AG04450 (cell line): ENCODE measurements around the gene F10. TPM values are rescaled to one million over a fixed set of nuclear protein-coding genes. Genes with fewer than 3 reads are reported as not detected.

ENCODE experiments used
- CTCF ChIA-PET: fragments of 300-600, 350-600 bp; formaldehyde crosslinking; extraction: SDS; loops from one replicate; lab custom pipeline; 2022; ENCODE audit warnings: antibody characterized with exemption, inconsistent platforms; lab: Charles Lee
- POLR2A ChIA-PET: fragments of 350-600 bp; formaldehyde crosslinking; extraction: SDS; loops from one replicate; lab custom pipeline; 2021; ENCODE audit warnings: antibody characterized with exemption, inconsistent platforms; lab: Yijun Ruan, JAX
- DNase-seq: peaks from one replicate; pipeline ENCODE4 v3.0.0-alpha.2; 2011; ENCODE audit warnings: low read depth, low spot score
- H3K27ac ChIP-seq: one replicate; pipeline ENCODE4 v1.5.1; 2012; ENCODE audit warnings: low read depth, low read length, control low read depth
- H3K27me3 ChIP-seq: one replicate; pipeline ENCODE4 v1.6.0; 2012; ENCODE audit warnings: low read length; ENCODE audit not compliant: control insufficient read depth, insufficient read depth
- H3K4me3 ChIP-seq: 2 replicates; pipeline ENCODE4 v1.5.1; 2011; ENCODE audit warnings: mild to moderate bottlenecking, low read depth, low read length, control low read depth
- H3K9me3 ChIP-seq: 2 replicates; pipeline ENCODE4 v1.5.1; 2012; ENCODE audit warnings: low read length; ENCODE audit not compliant: control insufficient read depth, insufficient read depth
- CTCF ChIP-seq: IDR thresholded peaks from 2 replicates; pipeline ENCODE4 v1.5.1; 2011; ENCODE audit warnings: low read depth, low read length, control low read depth, inconsistent platforms
- polyA plus RNA-seq: library from polyadenylated mRNA; depleted of rRNA; stranded (reverse); fragments of >200 nt; gene quantifications from 2 replicates; pipeline ENCODE4 v1.2.3, GENCODE V29; 2011

Gene F10
- polyA plus RNA-seq, 1 experiment, result 17.7 TPM

- ChIA-PET CTCF (no interaction called here), POLR2A (no interaction called here)
- TF ChIP-seq CTCF, result no peak
- no peaks in the 10 kb centered on the region; the same call in 1 of the 2 replicates for H3K9me3 ChIP-seq
- H3K4me3 ChIP-seq, result no peak overlapping the region
- H3K27ac ChIP-seq, result no peak overlapping the region
- no peak for DNase-seq
- H3K27me3 ChIP-seq, result peaks cover 2% of the 10 kb centered on the region
Measured at GRCh38 chr13:113137691-113138298, 15.2 kb downstream of the F10 start.

DNA sequence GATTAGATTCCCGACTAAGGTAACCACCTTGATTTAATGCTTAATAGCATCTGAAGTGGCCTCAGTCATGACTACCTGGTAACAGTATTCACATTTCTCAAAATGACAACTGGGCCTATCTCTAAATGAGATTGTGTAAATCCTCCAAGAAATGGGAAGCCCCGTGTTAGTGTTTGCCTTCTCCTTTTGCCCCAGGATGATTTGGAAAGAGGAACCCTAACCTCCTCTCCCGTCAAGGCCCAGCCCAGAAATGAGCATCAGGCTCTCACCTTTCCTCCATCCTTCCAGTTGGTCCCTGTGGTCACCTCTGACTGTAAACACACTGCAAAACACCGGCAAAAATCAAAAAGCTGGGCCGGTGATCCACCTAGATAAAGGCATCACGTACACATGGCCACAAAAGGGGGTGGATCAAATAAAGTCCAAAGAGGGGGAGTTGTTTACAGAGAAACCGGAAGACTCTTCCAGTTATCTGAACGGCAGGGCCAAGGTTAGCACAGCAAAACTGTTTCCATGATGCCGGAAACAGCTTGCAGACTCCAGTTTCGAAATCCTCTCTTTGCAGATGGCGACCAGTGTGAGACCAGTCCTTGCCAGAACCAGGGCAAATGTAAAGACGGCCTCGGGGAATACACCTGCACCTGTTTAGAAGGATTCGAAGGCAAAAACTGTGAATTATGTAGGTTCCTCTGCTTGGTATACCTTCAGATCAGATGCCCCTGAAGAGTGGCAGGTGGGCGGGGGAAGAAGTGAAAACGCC lies 16.4 kb downstream of the F10 start:
- no peak for DNase-seq
- no peak for TF ChIP-seq CTCF
- Histone ChIP-seq H3K4me3 (no peak overlapping the region), H3K27ac (no peak overlapping the region), H3K27me3 (peaks cover 2% of the 10 kb centered on the region), H3K9me3 (no peaks in the 10 kb centered on the region; the same call in 1 of the 2 replicates)
- ChIA-PET CTCF (no interaction called here), POLR2A (interaction anchor here (0.6 kb wide), 1 partner anchor 10 kb away, joined by 4 read pairs; no protein-coding TSS in a partner anchor)

DNA sequence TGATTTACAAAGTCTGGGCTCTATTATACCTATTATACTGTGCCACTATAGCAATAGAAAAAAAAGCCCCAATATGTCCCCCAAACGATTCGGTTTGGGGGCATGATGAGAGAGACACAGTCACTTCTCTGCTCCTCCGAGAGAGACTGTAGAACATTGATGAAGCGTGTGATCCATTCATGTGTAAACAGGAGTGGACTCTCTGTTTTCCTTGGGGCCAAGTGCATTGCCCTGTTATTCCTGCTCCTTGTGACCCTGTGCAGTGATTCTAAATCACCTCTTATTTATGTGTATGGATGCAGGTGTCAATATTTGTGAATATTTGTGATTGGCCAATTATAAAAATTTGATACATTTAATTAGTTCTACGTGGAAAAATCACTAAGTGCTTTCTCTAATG lies 17.0 kb downstream of the F10 start:
- Histone ChIP-seq H3K27ac (no peak overlapping the region), H3K4me3 (no peak overlapping the region), H3K9me3 (no peaks in the 10 kb centered on the region; the same call in 1 of the 2 replicates), H3K27me3 (peaks cover 5% of the 10 kb centered on the region)
- POLR2A ChIA-PET, result interaction anchor here (0.6 kb wide), 1 partner anchor 11 kb away, joined by 4 read pairs; no protein-coding TSS in a partner anchor
- no peak for DNase-seq
- CTCF ChIA-PET, result no interaction called here
- no peak for TF ChIP-seq CTCF

DNA sequence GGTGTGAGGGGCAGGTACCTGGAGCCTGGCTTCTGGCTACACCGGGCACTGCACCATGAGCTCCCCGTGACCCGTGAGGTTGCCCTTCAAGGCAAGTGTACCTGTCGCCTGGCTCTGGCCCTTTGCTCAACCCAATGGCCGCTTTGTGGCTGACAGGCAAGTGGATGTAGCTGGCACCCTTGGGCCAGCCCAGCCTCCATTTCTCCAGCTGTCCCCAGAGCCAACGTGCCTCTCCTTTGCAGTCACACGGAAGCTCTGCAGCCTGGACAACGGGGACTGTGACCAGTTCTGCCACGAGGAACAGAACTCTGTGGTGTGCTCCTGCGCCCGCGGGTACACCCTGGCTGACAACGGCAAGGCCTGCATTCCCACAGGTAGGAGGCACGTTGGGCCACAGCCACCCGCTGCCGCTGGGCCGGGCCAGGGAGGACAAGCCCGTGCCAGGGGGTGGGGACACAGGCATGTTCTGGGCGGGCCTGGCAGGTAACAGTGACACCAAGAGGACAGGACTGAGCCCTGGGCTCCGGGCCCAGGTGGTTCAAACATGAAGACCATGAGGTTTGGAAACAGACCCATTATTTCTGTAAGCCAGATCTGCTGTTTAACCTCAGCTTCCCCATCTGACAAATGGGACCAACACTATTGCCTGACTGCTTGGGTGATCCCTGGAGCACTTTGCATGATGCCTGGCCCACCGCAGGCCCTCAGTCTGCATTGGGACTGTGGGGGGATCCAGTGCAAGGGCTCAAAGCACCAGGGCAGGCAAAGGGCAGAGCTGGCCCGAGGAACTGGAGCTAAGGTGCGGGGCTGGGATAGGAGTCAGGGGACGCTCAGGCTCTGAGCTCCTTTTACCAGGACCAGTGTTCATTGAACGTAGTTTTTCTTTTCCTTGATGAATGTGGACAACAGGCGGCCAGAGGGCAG lies 18.3 kb downstream of the F10 start:
- peaks cover 5% of the 10 kb centered on the region for H3K27me3 ChIP-seq
- H3K27ac ChIP-seq, result no peak overlapping the region
- no peak for TF ChIP-seq CTCF
- no peaks in the 10 kb centered on the region; the same call in 1 of the 2 replicates for H3K9me3 ChIP-seq
- ChIA-PET CTCF (no interaction called here), POLR2A (no interaction called here)
- no peak overlapping the region for H3K4me3 ChIP-seq
- DNase-seq, result no peak
